GM12872 (cell line): ENCODE measurements around the gene CHST2.

ENCODE experiments used
- CTCF ChIP-seq: IDR thresholded peaks from 3 replicates; pipeline ENCODE4 v1.5.1; 2011; ENCODE audit warnings: low read depth, mild to moderate bottlenecking, low read length, moderate library complexity; ENCODE audit not compliant: insufficient read depth

Gene CHST2

GRCh38 chr3:143140550-143140949 lies 21.0 kb downstream of the CHST2 start:
- no peak for TF ChIP-seq CTCF

GRCh38 chr3:143142354-143142753 lies 22.8 kb downstream of the CHST2 start:
- TF ChIP-seq CTCF, result no peak

- no peak for TF ChIP-seq CTCF
Observed at GRCh38 chr3:143145906-143146305, 26.3 kb downstream of the CHST2 start.

- no peak for TF ChIP-seq CTCF
Observed at GRCh38 chr3:143146486-143147274, 27.1 kb downstream of the CHST2 start.

- no peak for TF ChIP-seq CTCF
Observed at GRCh38 chr3:143147707-143148106, 28.1 kb downstream of the CHST2 start.

- no peak for TF ChIP-seq CTCF
Observed at GRCh38 chr3:143150071-143150470, 30.5 kb downstream of the CHST2 start.

GRCh38 chr3:143151004-143151731 lies 31.6 kb downstream of the CHST2 start:
- no peak for TF ChIP-seq CTCF
